ENCODE results near the gene GNG2.

DNA sequence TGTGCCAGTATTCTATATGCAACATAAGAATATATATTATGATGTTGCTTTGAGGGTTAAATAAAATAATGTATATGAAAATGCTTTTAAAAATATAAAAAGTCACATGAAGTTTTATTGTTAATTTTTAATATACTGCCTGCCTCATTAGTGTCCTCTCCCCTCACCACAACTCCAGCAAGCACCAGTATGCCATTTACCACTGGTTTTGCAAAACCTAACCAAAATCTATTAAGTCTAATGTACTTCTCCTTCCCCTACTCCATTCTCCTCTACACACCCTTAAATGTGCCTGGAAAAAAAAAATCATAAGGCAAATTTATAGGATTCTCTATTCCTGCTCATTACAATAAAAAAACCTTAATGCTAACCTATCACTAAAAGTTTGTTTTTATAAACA lies 24.0 kb upstream of the GNG2 start:
- TF ChIP-seq CTCF (IDR thresholded peaks at IDR 0.05), result no peak
- TF ChIP-seq POLR2A (IDR thresholded peaks at IDR 0.05), result no peak
- no peak for TF ChIP-seq EP300 (IDR thresholded peaks at IDR 0.05)
- TF ChIP-seq POLR2AphosphoS5 (IDR thresholded peaks at IDR 0.05), result no peak

Measured in suprapubic skin (tissue), 4 donors.